ENCODE results near the gene TMPRSS9. TPM values are rescaled to one million over a fixed set of nuclear protein-coding genes. Genes with fewer than 3 reads are reported as not detected.

The TMPRSS9 gene
- polyA plus RNA-seq, 3 donors, result 0.21 to 0.27 (median 0.25) TPM

DNA sequence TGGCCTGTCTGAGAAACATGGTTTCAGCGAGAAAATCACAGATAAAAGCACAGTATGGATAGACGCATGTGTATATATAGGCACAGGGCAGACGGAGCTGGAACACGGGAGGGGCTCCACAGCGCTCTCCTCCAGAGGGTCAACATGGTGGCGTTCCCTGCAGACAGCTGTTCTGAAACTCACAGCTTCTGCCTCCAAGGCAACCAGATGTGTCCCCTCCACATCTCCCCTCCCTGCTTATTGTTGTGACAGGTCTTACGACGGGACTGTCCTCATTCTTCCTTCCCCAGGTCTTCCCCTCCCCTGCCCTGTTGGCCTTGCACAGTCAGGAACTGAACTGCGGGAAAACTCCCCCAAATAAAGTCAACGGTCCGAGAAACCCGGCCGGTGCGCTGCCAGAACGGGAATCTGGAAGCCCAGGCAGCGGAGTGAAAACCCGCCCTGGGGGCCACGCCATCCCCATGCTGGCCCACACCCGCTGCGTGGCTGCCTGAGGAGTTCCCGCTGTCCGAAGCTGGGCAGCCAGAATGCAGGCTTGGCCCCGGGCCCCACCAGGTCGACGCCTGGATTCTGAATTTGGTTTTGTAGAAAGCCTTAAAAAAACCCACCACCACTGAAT is 70.0 kb downstream of the TMPRSS9 start:
- no peak for DNase-seq (ENCODE audit: low read depth in 3 of 3, low spot score in 2 of 3)

DNA sequence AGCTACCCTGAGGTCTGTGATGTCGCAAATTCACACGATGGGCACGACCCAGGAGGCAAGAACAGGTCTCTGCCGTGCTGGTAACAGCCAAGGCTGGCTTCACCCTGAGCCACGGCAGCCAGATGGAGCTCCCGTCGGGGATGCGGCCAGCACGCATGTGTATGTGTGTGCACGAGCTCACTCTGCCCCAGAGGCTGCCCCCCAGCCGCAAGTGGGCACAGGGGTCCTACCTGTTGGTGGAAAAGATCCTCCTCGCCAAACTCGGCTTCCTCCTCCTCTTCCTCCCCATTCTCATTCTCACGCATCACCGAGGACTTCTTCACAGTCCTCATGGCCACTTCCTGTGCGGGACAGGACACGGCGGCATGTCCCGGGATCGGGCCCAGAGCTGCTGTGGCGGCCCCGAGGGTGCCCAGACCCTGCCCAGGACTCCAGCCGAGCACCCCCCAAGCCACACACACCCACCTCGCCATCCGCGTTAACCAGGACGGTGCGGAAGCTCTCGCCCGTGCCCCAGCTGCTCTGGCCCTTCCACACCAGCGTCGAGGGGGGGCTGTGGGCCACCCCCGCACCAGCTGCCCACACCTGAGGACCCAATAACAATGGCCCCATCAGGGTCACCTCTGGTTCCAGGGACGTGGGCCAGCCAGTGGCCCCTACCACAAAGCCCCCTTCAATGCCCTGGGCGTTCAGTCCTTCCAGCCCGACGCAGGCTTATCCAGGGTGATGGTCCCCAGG is 71.4 kb downstream of the TMPRSS9 start:
- no peak for DNase-seq (ENCODE audit: low read depth in 3 of 3, low spot score in 2 of 3)

DNA sequence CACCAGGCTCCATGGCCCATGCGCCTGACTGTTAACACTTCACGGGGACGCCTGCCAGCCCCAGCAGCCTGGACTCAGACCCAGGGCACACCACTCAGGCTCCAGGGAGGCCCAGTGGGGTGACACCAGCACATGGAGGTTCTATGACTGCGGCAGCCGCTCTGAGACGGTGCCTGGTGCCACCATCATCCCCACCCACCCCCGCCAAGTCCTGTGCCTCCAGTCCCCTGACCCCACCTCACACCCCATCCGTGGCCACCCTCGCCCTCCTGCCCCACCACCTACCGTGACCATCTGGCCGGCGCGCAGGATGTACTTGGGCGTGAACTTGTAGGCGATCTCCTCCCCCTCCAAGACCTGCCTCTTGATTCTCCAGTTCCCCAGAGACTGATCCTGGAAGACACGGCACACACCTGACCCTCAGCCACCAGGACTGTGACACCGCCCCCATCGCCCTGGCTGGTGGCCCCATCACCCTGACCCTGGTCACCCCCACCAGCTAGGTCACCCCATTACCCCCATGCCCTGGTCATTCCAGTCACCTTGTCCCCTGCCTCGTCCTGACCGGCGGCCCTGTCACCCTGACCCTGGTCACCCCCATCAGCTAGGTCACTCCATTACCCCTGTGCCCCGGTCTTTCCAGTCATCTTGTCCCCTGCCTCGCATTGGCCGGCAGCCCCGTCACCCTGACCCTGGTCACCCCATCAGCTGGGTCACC is 72.2 kb downstream of the TMPRSS9 start:
- no peak for DNase-seq (ENCODE audit: low read depth in 3 of 3, low spot score in 2 of 3)

DNA sequence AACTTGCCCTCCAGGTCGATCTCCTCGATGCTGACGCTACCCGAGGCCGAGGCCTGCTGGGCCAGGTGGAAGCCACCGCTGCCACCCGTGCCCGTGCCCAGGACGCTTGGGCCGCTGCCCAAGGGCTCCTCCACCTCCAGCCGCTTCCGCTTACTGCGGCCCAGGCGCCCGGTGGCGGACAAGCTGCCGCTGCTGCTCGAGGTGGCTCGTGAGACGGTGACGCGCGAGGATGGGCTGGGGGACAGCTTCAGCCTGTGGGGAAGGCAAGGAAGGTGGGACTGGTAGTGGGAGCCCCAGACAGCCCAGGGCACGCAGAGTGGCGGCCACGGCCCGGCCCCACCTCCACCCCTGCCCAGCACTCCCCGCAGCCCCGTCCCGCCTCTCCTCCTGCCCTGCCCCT is 73.8 kb downstream of the TMPRSS9 start:
- DNase-seq (ENCODE audit: low read depth in 3 of 3, low spot score in 2 of 3), result no peak

DNA sequence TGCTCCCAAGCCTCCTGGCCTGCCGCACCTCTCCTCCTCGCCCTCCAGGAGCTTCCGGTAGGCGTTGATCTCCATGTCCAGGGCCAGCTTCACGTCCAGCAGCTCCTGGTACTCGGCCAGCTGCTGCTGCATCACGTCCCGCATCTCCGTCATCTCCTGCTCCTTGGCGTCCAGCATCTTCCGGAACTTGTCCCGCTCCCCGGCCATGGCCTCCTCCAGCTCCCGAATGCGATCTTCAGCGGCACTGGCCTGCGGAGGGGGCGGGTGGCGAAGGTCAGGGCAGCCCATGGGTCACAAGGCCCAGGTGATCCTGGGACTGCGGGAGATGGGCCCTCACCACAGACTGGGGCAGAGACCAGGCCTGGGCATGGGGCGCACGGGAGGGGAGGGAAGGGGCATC is 74.2 kb downstream of the TMPRSS9 start:
- no peak for DNase-seq (ENCODE audit: low read depth in 3 of 3, low spot score in 2 of 3)

DNA sequence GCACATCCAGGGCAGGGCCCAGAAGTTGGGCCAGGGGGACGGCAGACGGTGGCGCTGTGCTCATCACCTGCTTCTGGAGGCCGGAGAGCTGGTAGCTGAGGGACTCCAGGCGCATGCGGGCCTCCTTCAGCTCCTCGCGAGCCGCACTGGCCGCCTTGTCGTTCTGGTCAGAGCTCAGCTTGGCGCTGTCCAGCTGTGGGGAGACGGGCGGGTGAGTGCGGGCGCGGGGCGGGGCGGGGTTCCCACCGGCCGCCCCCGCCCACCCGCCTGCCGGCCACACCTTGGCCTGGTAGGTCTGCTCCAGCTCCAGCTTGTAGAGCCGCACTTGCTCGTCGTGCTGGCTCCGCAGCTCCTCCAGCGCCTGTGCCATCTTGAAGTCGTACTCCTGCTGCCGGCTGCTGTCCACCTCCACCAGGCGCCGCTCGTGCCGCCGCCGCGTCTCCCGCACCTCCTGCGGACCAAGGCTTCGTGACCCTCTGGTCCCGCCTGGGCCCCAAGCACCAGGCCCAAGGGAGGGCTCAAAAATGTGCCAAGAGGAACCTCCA is 74.7 kb downstream of the TMPRSS9 start:
- DNase-seq (ENCODE audit: low read depth in 3 of 3, low spot score in 2 of 3), result no peak

DNA sequence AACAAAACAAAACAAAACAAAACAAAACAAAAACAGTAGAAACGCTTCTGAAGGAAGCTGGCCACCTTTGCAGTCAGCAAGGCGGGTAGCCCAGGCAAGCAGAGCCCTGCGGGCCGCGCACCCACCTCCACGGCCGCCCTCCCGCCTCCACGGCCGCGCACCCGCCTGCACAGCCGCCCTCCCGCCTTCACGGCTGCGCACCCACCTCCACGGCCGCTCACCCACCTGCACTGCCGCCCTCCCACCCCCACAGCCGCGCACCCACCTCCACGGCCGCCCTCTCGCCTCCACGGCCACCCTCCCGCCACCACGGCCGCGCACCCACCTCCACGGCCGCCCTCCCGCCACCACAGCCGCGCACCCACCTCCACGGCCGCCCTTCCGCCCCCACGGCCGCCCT is 76.3 kb downstream of the TMPRSS9 start:
- DNase-seq (ENCODE audit: low read depth in 3 of 3, low spot score in 2 of 3), result no peak

DNA sequence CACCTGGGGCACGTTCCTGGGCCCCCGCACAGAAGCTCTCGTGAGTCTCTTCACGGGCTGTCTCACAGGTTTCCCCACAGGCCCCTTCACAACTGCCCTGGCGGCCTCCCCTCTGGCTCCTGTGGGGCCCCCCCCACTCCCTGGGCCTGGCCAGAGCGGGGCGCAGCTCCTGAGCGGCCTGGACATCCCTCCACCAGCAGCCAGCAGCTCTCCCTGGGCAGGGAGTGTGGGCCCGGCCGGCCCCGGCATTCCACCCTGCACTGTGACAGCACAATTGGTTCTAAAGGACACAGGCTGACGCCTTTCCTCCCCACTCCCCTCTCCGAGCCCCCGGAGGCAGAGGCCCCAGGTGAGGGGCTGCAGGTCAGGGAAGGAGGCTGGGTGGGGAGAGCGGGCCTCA is 76.9 kb downstream of the TMPRSS9 start:
- no peak for DNase-seq (ENCODE audit: low read depth in 3 of 3, low spot score in 2 of 3)

DNA sequence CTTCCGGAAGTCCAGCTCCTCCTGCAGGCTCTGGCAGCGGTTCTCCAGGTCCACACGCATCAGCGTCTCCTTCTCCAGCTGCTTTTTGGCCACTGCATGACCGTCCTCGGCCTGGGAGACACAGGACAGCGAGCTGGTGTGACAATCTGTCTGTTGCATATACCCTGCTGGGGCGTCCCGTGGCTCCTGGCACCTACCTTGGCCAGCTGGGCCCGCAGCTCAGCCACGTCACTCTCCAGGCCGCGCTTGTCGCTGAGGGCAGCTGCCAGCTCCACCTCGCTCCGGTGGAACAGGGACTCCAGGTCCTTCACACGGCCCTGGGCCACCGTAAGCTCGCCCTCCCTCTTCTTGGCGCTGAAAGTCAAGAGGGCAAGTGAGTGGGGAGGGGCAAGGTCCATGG is 78.1 kb downstream of the TMPRSS9 start:
- DNase-seq (ENCODE audit: low read depth in 3 of 3, low spot score in 2 of 3), result no peak

DNA sequence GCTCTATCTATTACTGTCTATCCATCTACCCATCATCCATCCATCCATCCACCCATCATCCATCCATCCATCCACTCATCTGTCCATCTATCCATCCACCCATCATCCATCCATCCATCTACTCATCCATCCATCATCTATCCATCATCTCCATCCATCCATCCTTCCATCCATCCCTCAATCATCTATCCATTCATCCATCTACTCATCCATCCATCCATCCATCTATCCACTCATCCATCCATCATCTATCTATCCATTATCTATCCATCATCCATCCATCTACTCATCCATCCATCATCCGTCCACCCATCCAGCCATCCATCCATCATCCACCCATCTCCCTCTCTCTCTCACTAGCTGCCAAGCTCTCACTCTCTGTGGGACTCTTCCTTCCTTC is 80.5 kb downstream of the TMPRSS9 start:
- no peak for DNase-seq (ENCODE audit: low read depth in 3 of 3, low spot score in 2 of 3)

DNA sequence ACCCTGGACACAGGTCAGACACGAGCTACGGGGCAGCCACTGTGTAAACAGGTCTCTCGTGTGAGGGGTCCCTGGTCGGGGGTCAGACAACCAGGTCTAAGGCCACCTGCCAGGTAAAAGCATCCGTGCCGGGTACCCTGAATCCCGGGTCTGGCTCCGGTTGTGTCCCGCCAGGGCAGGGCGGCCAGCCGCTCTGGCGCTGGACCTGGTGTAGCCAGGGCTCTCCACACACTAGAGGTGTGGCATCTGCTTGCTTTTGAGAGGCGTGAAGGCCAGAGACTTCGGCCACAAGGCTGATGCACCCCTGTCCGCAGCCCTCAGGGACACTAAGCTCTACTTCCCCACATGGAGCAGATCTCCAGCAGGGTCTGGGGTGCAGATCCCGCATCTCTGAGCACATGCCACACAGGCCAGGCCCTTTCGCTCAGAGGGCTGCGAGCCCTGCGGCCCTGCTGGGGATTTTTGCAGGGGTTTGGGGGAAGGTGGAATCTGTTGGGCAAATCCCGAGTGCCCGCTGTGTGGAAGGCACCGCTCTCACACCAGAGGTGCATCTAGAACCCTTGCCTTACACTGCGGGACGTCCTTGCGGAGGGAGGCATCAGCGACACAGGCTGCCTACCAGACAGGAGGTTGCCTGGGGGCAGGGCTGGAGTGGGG is 81.2 kb downstream of the TMPRSS9 start:
- DNase-seq (ENCODE audit: low read depth in 3 of 3, low spot score in 2 of 3), result no peak

DNA sequence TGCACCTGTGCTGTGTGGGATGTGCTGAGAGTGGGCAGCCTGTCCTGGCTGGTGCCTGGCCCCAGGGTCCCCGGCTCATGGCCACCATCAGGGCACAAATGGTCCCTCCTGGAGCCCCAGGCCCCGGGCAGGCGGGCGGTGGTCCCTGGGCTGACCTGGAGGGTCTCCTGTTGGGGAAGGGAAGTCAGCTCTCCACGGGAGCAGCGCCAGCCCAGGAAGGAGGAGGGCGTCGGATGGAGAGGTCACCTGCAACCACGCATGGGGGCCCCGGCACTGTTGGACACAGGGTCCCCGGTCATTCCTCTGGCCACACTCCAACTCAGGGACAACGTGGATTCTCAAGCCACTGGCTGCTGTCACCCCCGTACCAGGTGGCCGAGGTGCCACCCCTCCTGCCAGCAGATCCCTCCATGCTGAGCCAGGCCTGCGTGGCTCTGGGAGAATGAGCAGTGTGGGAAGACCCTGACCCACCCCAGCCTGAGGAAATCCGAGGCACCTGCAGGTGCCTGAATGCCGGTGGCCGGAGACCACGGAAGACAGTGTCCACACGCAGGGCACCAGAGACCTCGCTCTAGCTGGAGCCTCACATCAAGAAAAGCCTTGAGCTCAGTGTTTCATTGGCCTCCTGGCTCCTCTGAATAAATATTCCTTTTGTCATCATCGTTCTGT is 83.2 kb downstream of the TMPRSS9 start:
- no peak for DNase-seq (ENCODE audit: low read depth in 3 of 3, low spot score in 2 of 3)

DNA sequence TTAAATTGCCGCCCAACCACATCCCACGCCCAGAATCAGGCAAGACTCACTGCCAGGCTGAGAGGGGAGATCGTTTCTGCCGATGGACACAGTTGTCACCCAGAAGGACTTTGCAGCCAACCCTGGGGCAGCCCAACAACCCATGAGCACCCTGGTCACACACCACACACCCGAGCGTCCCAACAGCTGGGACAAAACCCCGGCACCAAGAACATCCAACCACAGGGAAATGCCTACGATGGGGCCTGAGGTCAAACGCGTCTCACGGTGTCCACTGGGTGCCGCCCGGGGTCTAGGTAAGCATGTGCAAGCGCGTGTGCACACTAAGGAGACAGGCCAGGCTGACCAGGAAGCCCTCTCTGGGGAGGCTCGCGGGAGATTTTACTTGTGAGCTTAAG is 83.7 kb downstream of the TMPRSS9 start:
- no peak for DNase-seq (ENCODE audit: low read depth in 3 of 3, low spot score in 2 of 3)

DNA sequence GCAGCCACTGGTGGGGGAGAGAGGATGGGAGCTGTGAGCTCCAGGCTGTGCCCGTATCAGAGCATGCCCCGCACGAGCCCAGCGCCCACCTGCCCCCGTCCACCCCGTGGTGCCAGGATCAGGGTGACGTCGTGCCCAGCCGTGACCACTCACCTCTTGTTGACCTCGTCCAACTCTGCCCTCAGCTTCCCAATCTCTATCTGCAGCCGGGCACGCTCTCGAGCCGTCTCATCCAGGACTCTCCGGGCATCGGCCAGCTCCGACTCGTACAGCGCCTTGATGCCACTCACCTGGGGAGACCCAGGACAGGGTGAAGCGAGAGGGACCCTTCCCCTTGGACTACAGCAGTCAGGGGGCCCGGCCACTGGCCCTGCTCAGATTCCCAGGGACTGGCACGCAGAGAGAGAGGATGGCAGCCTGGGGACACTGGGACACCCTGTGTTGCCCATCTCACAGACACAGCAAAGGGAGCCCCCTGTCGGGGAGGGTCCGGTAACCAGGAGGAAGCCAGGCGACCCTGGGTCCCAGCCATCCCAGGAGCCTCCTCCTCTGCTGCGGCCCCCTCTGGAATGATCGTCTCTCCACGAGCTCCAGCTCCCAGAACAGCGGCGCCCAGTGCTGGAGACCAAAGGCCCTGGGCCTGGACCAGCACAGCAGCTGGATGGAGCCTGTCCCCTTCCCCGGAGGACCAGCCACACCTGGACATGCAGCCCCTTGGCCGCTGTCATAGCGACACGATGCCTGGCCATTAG is 84.4 kb downstream of the TMPRSS9 start:
- no peak for DNase-seq (ENCODE audit: low read depth in 3 of 3, low spot score in 2 of 3)

DNA sequence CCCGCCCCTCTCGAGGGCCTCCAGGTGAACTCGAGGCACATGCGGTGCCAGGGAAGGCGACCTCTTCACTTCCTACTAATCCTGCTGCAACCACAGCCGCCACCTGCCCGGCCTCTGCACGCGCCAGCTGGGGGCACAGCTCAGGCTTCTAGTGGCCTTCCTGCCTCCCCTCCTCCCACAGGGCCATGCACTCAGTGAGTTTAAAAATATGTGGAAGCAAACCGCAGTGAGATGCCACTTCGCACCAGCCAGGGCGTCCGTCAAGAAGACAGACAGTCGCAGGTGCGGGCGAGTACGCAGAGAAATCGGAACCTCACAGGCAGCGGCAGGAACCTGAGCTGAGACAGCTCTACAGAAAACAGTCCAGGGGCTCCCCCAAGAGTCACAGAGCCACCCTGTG is 86.3 kb downstream of the TMPRSS9 start:
- DNase-seq (ENCODE audit: low read depth in 3 of 3, low spot score in 2 of 3), result no peak

DNA sequence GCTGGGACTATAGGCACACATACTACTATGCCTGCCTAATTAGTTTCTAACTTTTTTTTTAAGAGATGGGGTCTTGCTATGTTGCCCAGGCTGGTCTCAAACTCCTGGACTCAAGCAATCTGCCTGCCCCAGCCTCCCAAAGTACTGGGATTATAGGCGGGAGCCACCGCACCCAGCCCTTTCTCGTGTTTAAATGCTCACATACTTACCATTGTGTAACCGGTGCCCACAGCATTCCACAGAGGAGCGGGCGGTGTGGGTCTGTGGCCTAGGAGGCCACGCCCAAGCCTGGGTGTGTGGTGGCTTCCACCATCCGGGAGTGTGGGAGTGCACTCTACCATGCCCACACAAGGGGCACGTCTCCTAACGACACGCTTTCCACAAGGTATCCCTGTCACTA is 89.0 kb downstream of the TMPRSS9 start:
- DNase-seq (ENCODE audit: low read depth in 3 of 3, low spot score in 2 of 3), result no peak

DNA sequence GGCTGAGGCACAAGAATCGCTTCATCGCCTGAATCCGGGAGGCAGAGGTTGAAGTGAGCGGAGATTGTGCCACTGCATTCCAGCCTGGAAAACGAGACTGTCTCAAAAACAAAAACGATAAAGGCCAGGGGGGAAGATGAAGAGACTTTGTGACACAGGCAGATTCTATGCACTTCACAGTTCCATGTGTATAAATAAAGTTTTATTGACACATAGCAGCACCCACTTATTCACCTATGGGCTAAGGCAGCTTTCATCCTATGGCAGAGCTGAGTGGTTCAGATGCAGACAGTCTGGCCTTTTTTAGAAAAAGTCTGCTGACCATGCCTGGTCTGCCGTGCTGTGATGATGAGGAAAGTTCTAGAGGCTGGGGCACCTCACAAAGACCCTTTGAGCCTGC is 91.1 kb downstream of the TMPRSS9 start:
- no peak for DNase-seq (ENCODE audit: low read depth in 3 of 3, low spot score in 2 of 3)

DNA sequence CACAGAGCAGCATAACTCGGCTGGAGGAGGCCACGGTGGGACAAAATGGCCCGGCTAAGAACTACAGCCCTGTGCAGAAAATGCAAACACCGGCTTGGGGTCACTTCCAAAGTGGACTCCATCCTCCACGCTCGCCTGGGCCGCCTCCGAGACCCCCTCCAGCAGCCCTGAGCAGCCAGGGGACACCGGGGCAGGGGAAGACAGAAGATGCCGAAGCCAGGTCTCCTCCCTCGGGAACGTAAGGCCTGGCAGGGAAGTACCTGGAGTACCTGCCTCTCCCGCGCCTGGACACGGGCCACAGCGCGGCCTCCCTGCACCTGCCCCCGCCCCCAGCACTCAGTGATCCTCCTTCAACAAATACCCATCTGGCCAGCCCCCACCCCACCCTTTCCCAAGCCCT is 91.7 kb downstream of the TMPRSS9 start:
- DNase-seq (ENCODE audit: low read depth in 3 of 3, low spot score in 2 of 3), result no peak

DNA sequence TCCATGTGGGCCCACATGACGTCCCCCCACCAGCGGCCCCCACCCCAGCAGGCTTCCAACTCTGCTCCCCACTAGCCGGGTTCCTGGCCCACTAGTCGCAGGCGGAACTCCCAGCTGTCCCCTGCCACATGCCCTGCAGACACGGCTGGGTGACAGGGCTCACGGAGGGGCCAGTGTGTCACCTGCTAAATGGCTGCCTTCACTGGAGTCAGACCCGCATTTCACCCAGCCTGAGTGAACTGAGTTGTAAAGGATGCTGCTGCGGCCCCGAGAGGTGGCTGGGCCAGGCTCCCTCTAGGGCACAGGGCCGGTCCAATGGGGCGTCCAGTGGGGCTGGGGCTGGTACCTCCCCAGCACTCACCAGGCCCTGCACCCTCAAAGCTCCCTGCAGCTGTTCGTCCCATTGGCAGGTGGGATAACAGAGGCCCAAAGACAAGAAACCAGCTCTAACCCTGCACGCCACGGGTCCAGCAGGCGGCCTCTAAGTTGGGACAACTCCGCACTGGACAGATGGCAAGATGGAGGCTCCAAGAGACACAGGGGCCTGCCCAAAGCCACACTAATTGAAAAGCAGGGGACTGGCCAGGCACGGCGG is 93.5 kb downstream of the TMPRSS9 start:
- no peak for DNase-seq (ENCODE audit: low read depth in 3 of 3, low spot score in 2 of 3)

Measured in right renal cortex interstitium (tissue), 3 donors.